Activated gamma-delta T cell treated with anti-CD3 and anti-CD28 coated beads, Interleukin-2, amount 50 U/mL, for 16 hours (primary cell): ENCODE measurements around the gene UBXN1.

Experiments used
- DNase-seq: peaks from one replicate; pipeline ENCODE4 v3.0.0-alpha.2; 2020; ENCODE audit warnings: low read depth

Gene UBXN1

DNA sequence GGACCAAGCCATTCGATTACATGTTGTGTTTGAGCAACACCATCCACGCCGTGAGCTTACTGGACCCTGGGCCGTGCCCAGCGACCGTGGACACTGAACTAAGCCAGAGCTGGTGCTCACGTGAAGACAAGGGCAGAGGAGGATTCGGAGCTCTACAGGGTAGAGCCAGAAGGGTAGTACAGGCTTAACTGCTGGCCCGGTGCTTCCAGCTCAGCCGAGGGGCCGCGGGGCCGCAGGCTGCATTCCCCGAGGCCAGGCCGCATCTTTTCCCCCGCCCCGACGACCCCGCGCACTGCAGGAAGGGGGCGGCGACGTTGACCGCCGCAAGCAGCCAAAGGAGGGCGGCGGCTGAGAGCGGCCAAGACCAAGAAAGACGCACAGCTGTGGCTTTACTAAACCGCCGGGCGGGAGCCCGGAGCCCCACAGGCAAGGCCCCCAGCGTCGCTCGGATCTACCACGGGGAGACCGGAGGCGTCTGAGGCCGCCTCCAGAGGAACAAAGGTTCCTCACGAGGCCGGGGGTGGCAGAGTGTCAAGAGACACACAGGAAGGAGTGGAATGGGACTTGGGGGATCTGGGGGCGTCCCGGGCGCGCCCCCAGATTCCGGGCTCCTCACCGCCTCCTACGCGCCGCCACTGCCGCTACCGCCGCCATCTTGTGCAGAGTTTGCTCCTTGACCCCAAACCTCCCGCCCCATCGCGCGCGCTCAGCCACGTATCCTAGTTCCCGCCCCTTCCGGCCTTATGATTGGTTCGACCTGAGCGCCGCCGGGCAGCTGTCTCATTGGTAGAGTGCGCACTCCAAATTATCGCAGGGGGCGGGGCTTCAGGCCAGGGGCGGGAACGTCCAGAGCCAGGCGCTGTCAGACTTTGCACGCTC, 32.7 kb downstream of the UBXN1 start, which contains the start of gene GANAB:
Gene GANAB, minus strand, starts transcription at position 668 of the 879 bp plus-strand sequence. Its CDS starts 14 bp downstream, at position 654.
- DNase-seq: peak; percentile 99

DNA sequence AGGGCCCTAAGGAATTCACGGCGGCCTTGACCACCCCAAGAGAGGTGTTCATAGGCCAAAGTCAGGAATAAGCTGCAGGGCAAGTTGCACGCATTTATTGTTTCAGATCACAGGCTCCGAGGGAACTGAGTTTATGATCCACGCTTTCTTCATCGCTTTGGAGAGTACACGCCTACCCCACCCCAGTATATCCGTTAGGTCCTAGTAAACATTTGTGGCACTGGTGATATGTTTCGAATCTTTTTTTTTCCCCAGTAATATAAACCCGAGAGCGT, 33.3 kb downstream of the UBXN1 start:
- DNase-seq: no peak

DNA sequence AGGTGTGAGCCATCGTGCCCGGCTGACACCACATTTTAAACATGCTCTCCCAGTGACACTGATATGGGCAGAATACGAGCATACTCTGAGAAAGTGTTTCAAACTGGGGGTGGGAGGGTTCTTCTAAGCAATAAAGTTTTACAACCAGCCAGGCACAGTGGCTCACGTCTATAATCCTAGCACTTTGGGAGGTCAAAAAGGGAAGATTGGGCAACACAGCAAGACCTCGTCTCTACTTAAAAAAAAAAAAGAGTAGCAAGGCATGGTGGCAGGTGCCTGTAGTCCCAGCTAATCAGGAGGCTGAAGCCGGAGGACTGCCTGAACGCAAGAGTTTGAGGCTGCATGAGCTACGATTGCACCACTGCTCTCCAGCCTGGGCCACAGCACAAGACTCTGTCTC, 34.7 kb downstream of the UBXN1 start:
- no peak for DNase-seq

DNA sequence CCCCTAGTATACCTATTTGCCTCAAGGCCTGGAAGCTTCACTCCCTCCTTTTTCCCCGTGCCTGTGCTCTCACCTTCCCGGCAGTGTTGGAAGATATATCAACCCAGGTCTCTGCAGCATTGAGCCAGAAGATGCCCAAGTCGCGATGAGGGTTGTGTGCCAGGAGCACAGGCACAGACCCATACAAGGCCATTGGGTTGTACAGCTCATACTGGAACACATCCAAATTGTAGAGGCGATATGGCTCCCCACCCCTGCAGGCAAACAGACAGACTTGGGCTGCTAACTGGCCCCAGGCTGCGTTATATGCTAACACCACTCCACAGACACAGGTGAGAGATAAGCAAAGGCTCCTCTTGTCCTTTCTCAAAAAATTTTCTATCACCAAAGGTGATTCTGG, 46.4 kb downstream of the UBXN1 start:
- DNase-seq: no peak

- DNase-seq: no peak
Measured at GRCh38 chr11:62627713-62628112, 51.2 kb downstream of the UBXN1 start.
